GM21423 (cell line): ENCODE results near the gene SUCLG2.
"Not testable (repeated sequence)": the region's sequence is repeated elsewhere in the genome, so short reads cannot be mapped to it uniquely, and the experiment has no call there.

Experiments
- ATAC-seq: cut with Tn5 transposase; IDR thresholded peaks from one replicate; pipeline ENCODE4 v1.9.1; 2021; ENCODE audit warnings: mild to moderate bottlenecking, moderate library complexity; ENCODE audit not compliant: unreplicated experiment

The SUCLG2 gene

GRCh38 chr3:67614195-67614594, 40.2 kb downstream of the SUCLG2 start:
- ATAC-seq, result no peak

GRCh38 chr3:67610458-67610857, 44.0 kb downstream of the SUCLG2 start:
- ATAC-seq, result no peak

- no peak for ATAC-seq
Measured at GRCh38 chr3:67609709-67610108, 44.7 kb downstream of the SUCLG2 start.

GRCh38 chr3:67608034-67608433, 46.4 kb downstream of the SUCLG2 start:
- no peak for ATAC-seq

- no peak for ATAC-seq
Measured at GRCh38 chr3:67605377-67605776, 49.0 kb downstream of the SUCLG2 start.

GRCh38 chr3:67602816-67603215, 51.6 kb downstream of the SUCLG2 start:
- ATAC-seq, result no peak

GRCh38 chr3:67601919-67602608, 52.3 kb downstream of the SUCLG2 start:
- ATAC-seq, result no peak

GRCh38 chr3:67601385-67601784, 53.0 kb downstream of the SUCLG2 start:
- ATAC-seq, result no peak

- no peak for ATAC-seq
Measured at GRCh38 chr3:67599821-67600220, 54.6 kb downstream of the SUCLG2 start.

GRCh38 chr3:67598814-67599556, 55.4 kb downstream of the SUCLG2 start:
- ATAC-seq, result no peak

- ATAC-seq, result no peak
Measured at GRCh38 chr3:67595424-67595823, 59.0 kb downstream of the SUCLG2 start.

GRCh38 chr3:67593761-67594234, 60.6 kb downstream of the SUCLG2 start:
- no peak for ATAC-seq

GRCh38 chr3:67592057-67592456, 62.4 kb downstream of the SUCLG2 start:
- no peak for ATAC-seq

GRCh38 chr3:67587811-67588210, 66.6 kb downstream of the SUCLG2 start:
- ATAC-seq, result no peak

GRCh38 chr3:67587301-67587700, 67.1 kb downstream of the SUCLG2 start:
- ATAC-seq, result no peak

- not testable (repeated sequence) for ATAC-seq
Measured at GRCh38 chr3:67584608-67585007, 69.8 kb downstream of the SUCLG2 start.

- ATAC-seq, result no peak
Measured at GRCh38 chr3:67580430-67581000, 73.9 kb downstream of the SUCLG2 start.

GRCh38 chr3:67578416-67578815, 76.0 kb downstream of the SUCLG2 start:
- ATAC-seq, result no peak

GRCh38 chr3:67576441-67576840, 78.0 kb downstream of the SUCLG2 start:
- ATAC-seq, result no peak

- ATAC-seq, result no peak
Measured at GRCh38 chr3:67569324-67569723, 85.1 kb downstream of the SUCLG2 start.

- ATAC-seq, result no peak
Measured at GRCh38 chr3:67567893-67568292, 86.5 kb downstream of the SUCLG2 start.

GRCh38 chr3:67564973-67565372, 89.4 kb downstream of the SUCLG2 start:
- ATAC-seq, result no peak
